ENCODE results near the gene RHOF.

Gene RHOF

DNA sequence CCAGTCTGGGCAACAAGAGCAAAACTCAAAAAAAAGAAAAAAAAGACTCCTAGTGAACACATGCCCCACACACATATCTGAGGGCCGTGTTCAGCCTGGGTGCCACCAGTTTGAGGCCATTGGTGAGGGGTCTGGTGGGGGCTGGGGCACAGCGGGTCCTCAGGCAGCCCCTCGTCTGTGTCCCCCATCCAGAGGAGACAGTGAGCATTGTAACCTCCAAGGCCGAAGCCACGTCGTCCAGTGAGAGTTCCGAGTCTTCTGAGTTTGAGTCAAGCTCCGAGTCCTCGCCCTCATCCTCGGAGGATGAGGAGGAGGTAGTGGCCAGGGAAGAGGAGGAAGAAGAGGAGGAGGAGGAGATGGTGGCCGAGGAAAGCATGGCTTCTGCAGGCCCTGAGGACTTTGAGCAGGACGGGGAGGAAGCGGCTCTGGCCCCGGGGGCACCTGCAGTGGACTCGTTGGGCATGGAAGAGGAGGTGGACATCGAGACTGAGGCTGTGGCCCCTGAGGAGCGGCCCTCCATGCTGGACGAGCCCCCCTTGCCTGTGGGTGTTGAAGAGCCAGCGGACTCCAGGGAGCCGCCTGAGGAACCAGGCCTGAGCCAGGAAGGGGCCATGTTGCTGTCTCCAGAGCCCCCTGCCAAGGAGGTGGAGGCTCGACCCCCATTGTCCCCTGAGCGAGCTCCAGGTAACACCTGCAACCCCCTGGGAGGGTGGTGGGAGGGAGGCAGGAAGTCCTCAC, 25.9 kb upstream of the RHOF start:
- no peak for DNase-seq

DNA sequence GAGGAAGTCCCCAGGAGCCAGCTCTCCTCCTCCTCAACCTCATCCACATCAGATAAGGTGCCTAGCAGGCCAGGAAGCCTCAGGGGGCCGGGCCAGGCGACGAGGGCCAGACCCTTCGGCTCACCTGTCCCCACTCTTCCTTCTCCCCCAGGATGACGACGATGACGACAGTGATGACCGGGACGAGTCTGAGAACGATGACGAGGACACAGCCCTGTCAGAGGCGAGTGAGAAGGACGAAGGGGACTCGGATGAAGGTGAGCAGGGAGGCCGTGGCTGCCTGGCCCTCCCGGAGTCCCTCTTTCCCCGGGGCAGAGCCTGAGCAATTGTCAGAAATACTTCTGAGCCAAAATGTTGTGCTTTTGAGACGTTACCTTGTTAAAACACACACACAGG, 24.2 kb upstream of the RHOF start:
- DNase-seq = no peak

DNA sequence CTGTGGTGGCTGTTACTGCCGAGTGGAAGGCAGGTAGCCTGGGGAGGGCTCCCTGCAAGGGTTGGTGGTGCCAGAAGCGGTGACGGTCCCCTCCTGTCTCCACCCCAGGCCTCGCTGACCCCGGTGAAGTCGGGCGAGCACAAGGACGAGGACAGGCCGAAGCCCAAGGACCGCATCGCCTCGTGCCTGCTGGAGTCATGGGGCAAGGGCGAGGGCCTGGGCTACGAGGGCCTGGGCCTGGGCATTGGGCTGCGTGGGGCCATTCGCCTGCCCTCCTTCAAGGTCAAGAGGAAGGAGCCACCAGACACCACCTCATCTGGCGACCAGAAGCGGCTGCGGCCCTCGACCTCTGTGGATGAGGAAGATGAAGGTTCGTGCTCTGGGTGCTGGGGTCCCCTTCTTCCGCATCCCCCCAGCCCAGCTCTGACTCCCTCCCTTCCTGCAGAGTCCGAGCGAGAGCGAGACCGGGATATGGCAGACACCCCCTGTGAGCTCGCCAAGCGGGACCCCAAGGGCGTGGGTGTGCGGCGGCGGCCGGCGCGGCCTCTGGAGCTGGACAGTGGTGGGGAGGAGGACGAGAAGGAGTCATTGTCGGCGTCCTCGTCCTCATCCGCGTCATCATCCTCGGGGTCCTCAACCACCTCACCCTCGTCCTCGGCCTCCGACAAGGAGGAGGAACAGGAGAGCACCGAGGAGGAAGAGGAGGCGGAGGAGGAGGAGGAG, 23.6 kb upstream of the RHOF start:
- no peak for DNase-seq

DNA sequence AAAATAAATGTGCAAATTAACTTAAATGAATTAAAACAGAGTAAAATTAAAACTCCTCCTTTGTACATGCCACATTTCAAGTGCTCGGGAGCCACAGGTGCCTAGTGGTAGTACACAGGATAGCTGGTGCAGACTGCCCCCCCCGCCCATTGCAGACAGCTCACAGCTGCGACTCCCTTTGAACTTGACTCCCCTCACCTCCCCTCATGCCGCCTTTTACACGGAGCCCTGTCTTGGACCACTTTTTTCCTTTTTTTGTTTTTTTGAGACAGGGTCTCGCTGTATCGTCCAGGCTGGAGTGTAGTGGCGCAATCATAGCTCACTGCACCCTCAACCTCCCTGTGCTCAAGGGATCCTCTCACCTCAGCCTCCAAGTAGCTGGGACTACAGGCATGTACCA, 21.8 kb upstream of the RHOF start:
- no peak for DNase-seq

- no peak for DNase-seq
Observed at GRCh38 chr12:121814429-121815119, 21.1 kb upstream of the RHOF start.

DNA sequence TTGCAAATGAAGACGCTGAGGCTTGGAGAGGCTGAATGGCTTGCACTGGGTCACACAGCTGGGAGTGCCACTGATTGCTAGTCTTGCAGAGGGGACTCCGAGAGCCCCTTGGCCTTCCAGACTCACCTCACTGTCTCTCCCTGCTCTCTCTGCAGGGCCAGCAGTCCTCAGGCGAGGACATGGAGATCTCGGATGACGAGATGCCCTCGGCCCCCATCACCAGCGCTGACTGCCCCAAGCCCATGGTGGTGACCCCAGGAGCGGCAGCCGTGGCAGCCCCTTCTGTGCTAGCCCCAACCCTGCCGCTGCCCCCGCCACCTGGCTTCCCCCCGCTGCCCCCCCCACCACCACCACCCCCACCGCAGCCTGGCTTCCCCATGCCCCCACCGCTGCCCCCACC, 20.5 kb upstream of the RHOF start:
- DNase-seq = no peak

DNA sequence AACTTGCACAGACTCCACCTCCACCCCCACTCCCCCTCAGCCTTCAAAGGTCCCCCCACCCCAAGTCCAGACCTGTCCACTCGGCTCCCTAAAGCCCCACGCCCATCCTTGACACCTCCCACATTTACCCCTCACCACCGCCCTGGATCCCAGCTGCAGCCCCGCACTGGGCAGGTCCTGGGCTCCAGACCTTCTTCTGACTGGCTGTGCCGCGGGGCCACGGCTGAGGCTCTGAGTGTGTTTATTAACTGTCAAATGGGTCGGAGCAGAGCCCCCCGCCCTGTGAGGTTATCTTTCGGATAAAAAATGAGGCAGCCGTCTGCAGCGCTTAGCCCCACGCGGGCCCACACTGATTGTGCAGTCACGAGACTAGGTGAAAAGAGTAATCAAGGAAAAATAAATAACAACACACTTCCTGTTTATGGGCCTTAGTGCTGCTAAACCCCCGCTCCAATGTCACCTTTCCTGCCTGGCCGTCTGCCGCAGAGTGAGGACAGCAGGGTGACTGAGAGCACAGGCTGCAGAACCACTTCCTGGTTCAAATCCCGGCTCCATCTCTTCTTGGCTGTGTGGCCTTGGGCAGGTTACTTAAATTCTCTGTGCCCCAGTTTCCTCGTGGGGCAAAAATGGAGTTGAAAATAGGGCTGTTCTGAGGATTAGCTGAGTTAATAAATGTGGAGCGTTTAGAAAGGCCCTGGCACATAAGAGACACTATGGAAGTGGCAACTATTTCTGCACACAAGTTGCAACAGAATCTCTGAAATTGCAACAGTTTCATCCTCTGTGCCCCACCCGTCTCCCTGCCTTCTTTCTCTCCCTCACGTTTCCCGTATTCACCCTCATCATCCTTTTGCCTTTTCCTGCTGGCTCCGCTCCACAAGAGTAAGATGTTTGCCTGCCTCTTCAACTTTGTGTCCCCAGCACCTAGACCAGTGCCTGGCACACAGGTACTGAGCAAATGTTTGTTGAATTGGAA, 19.7 kb upstream of the RHOF start:
- no peak for DNase-seq

DNA sequence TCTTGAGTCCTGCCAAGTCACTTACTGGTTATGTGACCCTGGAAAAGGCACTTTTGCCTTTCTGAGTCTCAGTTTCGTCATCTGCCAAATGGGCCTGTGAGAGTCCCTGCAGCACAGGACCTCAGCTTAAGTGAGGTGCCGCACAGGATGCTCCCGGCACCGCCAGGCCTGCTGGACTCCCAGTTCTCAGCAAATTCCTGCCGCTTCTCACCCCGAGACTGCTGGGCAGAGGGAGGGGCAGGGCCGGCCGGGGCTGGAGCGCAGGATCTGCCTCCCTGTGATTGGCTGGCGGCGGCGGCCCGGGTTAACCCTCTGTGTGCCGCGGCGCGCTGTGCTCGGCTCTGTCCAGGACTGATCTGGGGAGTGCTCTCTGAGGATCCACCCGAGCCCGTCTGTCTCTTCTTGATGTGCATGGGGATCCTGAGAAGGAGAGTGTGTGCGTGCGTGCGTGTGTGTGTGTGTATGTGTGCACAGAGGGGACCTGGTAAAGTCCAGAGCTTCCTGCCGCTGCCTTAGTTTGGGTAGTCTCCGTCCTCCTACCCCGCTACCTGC, 18.9 kb upstream of the RHOF start:
- DNase-seq = peak; percentile 82

GRCh38 chr12:121811434-121812319, 18.2 kb upstream of the RHOF start:
- DNase-seq = peak; percentile 85

GRCh38 chr12:121810833-121811433, 17.4 kb upstream of the RHOF start:
- no peak for DNase-seq

DNA sequence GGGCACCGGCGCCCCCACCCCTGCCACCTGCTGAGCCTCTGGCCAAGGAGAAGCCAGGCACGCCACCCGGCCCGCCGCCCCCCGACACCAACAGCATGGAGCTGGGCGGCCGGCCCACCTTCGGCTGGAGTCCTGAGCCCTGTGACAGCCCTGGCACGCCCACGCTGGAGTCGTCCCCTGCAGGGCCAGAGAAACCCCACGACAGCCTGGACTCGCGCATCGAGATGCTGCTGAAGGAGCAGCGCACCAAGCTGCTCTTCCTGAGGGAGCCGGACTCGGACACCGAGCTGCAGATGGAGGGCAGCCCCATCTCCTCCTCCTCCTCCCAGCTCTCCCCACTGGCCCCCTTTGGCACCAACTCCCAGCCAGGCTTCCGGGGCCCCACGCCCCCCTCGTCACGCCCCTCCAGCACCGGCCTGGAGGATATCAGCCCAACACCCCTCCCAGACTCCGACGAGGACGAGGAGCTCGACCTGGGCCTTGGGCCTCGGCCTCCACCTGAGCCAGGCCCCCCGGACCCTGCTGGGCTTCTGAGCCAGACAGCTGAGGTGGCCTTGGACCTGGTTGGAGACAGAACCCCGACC, 16.8 kb upstream of the RHOF start:
- no peak for DNase-seq

DNA sequence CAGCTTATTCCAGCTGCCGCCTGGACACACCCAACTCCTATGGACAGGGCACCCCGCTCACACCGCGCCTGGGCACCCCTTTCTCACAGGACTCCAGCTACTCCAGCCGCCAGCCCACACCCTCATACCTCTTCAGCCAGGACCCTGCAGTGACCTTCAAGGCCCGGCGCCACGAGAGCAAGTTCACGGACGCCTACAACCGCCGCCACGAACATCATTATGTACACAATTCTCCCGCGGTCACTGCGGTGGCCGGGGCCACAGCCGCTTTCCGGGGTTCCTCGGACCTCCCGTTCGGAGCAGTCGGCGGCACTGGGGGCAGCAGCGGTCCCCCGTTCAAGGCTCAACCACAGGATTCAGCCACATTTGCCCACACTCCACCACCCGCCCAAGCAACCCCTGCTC, 16.2 kb upstream of the RHOF start:
- DNase-seq = no peak

DNA sequence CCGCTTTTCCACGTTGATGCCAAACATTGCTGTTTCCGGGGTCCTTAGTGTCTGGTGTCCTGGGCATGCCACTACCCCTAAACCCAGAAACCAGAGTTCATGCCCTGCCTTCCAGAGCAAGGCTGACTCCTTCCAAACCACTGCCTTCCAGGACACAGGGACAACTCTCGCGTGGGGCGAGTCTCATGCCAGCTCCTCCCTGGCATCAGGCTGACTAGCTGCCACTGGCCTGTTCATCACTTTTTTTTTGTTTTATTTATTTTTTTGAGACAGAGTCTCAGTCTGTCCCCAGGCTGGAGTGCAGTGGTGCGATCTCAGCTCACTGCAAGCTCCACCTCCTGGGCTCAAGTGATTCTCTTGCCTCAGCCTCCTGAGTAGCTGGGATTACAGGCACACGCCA, 15.1 kb upstream of the RHOF start:
- DNase-seq = no peak

GRCh38 chr12:121807642-121808347, 14.3 kb upstream of the RHOF start:
- no peak for DNase-seq

GRCh38 chr12:121806546-121807423, 13.3 kb upstream of the RHOF start:
- DNase-seq = peak; percentile 44

DNA sequence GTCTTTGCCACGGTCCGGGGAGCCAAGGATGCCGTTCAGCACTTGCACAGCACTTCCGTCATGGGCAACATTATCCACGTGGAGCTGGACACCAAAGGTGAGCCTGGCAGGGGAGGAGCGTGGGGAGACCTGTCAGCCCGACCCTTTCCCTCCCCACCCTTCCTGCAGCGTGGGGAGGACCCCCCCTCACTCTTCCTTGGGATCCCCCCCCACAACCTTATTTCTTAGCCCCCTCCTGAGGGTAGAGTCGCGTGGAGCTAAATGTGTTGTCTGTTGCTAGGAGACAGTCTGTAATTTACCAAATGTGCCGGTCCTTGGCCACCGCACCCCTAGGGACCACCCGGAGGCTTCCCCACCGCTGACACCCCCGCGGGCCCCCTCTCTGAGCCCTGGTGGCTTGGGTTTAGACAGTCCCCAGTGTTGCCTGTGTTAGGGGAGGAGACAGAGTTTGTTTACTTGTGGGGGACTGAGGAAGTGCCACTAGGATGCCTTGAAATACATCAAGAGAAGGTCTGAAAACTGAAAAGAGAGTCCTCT, 12.6 kb upstream of the RHOF start:
- DNase-seq = peak; percentile 50

DNA sequence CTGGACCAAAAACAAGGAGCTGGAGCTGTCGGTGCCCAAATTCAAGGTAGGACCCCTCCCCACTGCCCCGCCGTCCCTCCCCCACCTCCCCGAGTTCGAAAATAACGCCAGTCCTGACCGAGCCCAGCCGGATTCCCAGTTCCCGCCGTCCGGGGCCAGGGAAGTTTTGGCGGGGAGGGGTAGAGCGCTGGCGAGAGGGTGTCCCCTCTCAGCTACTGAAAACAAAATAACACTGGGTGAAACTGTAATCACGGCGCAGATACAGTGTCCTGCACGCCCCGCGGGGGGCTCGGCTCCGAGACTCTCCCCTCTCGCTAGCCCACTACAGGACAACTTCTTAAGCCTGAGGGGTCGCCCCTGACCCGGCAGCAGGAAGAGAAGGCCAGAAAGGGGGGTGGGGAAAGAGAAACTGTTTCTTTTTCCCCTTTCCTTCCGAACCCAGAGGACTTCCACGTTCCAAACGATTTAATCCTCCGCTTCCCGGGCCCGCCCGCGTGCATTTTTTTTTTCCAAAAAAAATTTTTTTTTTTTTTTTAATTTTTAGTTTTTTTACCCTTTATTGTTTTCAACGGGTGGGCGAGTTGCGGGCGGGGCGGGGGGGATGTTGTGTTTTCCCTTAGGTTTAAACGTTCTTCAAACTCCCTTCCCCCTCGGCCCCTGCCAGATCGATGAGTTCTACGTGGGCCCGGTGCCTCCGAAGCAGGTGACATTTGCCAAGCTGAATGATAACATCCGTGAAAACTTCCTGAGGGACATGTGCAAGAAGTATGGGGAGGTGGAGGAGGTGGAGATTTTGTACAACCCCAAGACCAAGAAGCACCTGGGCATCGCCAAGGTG, 11.9 kb upstream of the RHOF start:
- DNase-seq = peak; percentile 79
